ENCODE data around the gene EPO. TPM values are rescaled to one million over a fixed set of nuclear protein-coding genes. Genes with fewer than 3 reads are reported as not detected.
A peak's percentile ranks its signal among the peaks of the same experiment; 100 is the strongest.

Gene EPO
- total RNA-seq, 1 donor = not detected

GRCh38 chr7:100735730-100736129 is 15.5 kb downstream of the EPO start:
- H3K9me3 ChIP-seq (ENCODE audit: low read depth, low read length) = no peaks in the 10 kb centered on the region
- no peak overlapping the region for H3K27ac ChIP-seq (ENCODE audit: low read depth, low read length)
- no peak for TF ChIP-seq CTCF (IDR thresholded peaks at IDR 0.05; ENCODE audit: extremely low read depth, low read depth, low read length)
- no peak overlapping the region for H3K4me3 ChIP-seq (ENCODE audit: insufficient read depth, low read length)
- no peak overlapping the region for H2AFZ ChIP-seq (ENCODE audit: low read length)
- DNase-seq (ENCODE audit: insufficient read length, low spot score, missing footprints) = no peak
- H3K4me1 ChIP-seq (ENCODE audit: insufficient read depth, low read length) = no peaks in the 10 kb centered on the region
- no peaks in the 10 kb centered on the region for H3K79me2 ChIP-seq (ENCODE audit: insufficient read depth, low read length)
- no peak overlapping the region for H3K4me2 ChIP-seq (ENCODE audit: insufficient read depth, low read length)
- H3K36me3 ChIP-seq (ENCODE audit: insufficient read depth, low read length) = no peaks in the 10 kb centered on the region
- no peaks in the 10 kb centered on the region for H3K27me3 ChIP-seq (ENCODE audit: insufficient read depth, low read length)
- H4K20me1 ChIP-seq (ENCODE audit: insufficient read depth, low read length) = no peaks in the 10 kb centered on the region

- Histone ChIP-seq H3K4me3 (ENCODE audit: insufficient read depth, low read length) (no peak overlapping the region), H2AFZ (ENCODE audit: low read length) (no peak overlapping the region), H3K79me2 (ENCODE audit: insufficient read depth, low read length) (no peaks in the 10 kb centered on the region), H3K4me1 (ENCODE audit: insufficient read depth, low read length) (no peaks in the 10 kb centered on the region), H3K4me2 (ENCODE audit: insufficient read depth, low read length) (no peak overlapping the region), H3K27me3 (ENCODE audit: insufficient read depth, low read length) (no peaks in the 10 kb centered on the region), H3K36me3 (ENCODE audit: insufficient read depth, low read length) (no peaks in the 10 kb centered on the region), H3K9me3 (ENCODE audit: low read depth, low read length) (no peaks in the 10 kb centered on the region), H4K20me1 (ENCODE audit: insufficient read depth, low read length) (no peaks in the 10 kb centered on the region), H3K27ac (ENCODE audit: low read depth, low read length) (no peak overlapping the region)
- DNase-seq (ENCODE audit: insufficient read length, low spot score, missing footprints) = no peak
- TF ChIP-seq CTCF (IDR thresholded peaks at IDR 0.05; ENCODE audit: extremely low read depth, low read depth, low read length) = no peak
Measured at GRCh38 chr7:100736671-100737070, 16.4 kb downstream of the EPO start.

- H3K79me2 ChIP-seq (ENCODE audit: insufficient read depth, low read length) = no peaks in the 10 kb centered on the region
- no peak for DNase-seq (ENCODE audit: insufficient read length, low spot score, missing footprints)
- no peaks in the 10 kb centered on the region for H3K4me1 ChIP-seq (ENCODE audit: insufficient read depth, low read length)
- no peak overlapping the region for H2AFZ ChIP-seq (ENCODE audit: low read length)
- H3K4me3 ChIP-seq (ENCODE audit: insufficient read depth, low read length) = no peak overlapping the region
- no peaks in the 10 kb centered on the region for H3K36me3 ChIP-seq (ENCODE audit: insufficient read depth, low read length)
- no peak overlapping the region for H3K4me2 ChIP-seq (ENCODE audit: insufficient read depth, low read length)
- no peaks in the 10 kb centered on the region for H3K9me3 ChIP-seq (ENCODE audit: low read depth, low read length)
- H4K20me1 ChIP-seq (ENCODE audit: insufficient read depth, low read length) = no peaks in the 10 kb centered on the region
- TF ChIP-seq CTCF (IDR thresholded peaks at IDR 0.05; ENCODE audit: extremely low read depth, low read depth, low read length) = no peak
- no peak overlapping the region for H3K27ac ChIP-seq (ENCODE audit: low read depth, low read length)
- no peaks in the 10 kb centered on the region for H3K27me3 ChIP-seq (ENCODE audit: insufficient read depth, low read length)
Measured at GRCh38 chr7:100739934-100740333, 19.7 kb downstream of the EPO start.

GRCh38 chr7:100744605-100745004 is 24.3 kb downstream of the EPO start:
- no peaks in the 10 kb centered on the region for H3K4me1 ChIP-seq (ENCODE audit: insufficient read depth, low read length)
- DNase-seq (ENCODE audit: insufficient read length, low spot score, missing footprints) = peak; percentile 50
- H3K27me3 ChIP-seq (ENCODE audit: insufficient read depth, low read length) = no peaks in the 10 kb centered on the region
- no peak overlapping the region for H2AFZ ChIP-seq (ENCODE audit: low read length)
- no peaks in the 10 kb centered on the region for H3K36me3 ChIP-seq (ENCODE audit: insufficient read depth, low read length)
- no peak overlapping the region for H3K27ac ChIP-seq (ENCODE audit: low read depth, low read length)
- no peak overlapping the region for H3K4me3 ChIP-seq (ENCODE audit: insufficient read depth, low read length)
- H3K79me2 ChIP-seq (ENCODE audit: insufficient read depth, low read length) = no peaks in the 10 kb centered on the region
- no peaks in the 10 kb centered on the region for H4K20me1 ChIP-seq (ENCODE audit: insufficient read depth, low read length)
- H3K4me2 ChIP-seq (ENCODE audit: insufficient read depth, low read length) = no peak overlapping the region
- no peaks in the 10 kb centered on the region for H3K9me3 ChIP-seq (ENCODE audit: low read depth, low read length)
- TF ChIP-seq CTCF (IDR thresholded peaks at IDR 0.05; ENCODE audit: extremely low read depth, low read depth, low read length) = no peak

Measured in osteoblast (primary cell).